Measurements from ENCODE around the gene CPNE6. TPM values are rescaled to one million over a fixed set of nuclear protein-coding genes. Genes with fewer than 3 reads are reported as not detected.
"Not testable (repeated sequence)": the region's sequence is repeated elsewhere in the genome, so short reads cannot be mapped to it uniquely, and the experiment has no call there.

The CPNE6 gene
- not detected for polyA plus RNA-seq (2013, experiment 1 of 2)
- not detected for polyA plus RNA-seq (2013, experiment 2 of 2)

DNA sequence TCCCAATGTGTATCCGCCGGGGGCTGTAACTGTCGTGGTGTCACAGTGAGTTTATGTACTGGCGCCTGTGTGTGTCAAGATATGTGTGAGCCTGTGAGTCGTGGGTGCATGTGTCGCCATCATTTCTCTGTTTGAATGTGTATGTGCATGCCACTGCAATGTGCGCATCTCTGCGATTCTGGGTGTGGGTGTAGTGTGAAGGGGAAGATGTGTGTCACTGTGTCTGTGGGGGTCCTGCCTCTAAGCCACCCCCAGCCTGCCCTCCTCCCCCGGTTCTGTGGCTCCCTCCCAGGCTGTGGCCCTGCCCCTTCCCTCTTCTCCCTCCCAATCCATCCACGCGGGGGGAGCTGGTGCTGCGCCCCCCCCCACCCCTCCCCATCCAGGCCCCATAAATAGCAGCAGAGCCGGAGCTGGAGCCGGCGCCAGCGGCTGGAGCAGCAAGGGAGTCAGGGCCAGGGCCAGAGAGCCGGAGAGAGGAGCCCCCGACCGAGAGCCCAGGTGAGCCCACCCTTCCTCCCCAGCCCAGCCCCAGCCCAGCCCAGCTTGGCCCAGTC is at the start of gene CPNE6:
Gene CPNE6, plus strand, starts transcription at position 419 of the 554 bp plus-strand sequence. CDS start 1,375 bp downstream, outside the sequence.
- Histone ChIP-seq H3K4me3 (ENCODE audit: low read length in 2 of 2) (no peak within 1 kb of the TSS), H2BK12ac (ENCODE audit: low read length) (no peak within 1 kb of the TSS), H3K79me1 (ENCODE audit: low read depth, low read length) (no peaks in the 10 kb centered on the region), H4K8ac (ENCODE audit: low read depth, low read length) (no peak within 1 kb of the TSS), H2BK5ac (ENCODE audit: low read length) (peak within 1 kb of the TSS; percentile 34), H3K9me3 (replicated peaks in 1 of 2; ENCODE audit: control insufficient read depth in 2 of 2, insufficient read depth in 1 of 2, low read depth in 1 of 2, low read length in 2 of 2) (no peaks in the 10 kb centered on the region), H3K14ac (ENCODE audit: low read length) (no peak within 1 kb of the TSS), H3K9ac (ENCODE audit: low read depth, low read length, poor library complexity) (peak within 1 kb of the TSS; percentile 9), H2BK120ac (ENCODE audit: low read depth, low read length) (no peak within 1 kb of the TSS), H3K27me3 (ENCODE audit: control insufficient read depth in 3 of 3, insufficient read depth in 3 of 3, low read depth in 1 of 3, low read length in 3 of 3) (peaks cover 0 to 36% (median 0%) of the 10 kb centered on the region in 3 experiments), H3K23ac (ENCODE audit: low read depth, low read length, poor library complexity) (no peak within 1 kb of the TSS), H4K91ac (ENCODE audit: low read depth, low read length, poor library complexity) (no peak within 1 kb of the TSS), H3K18ac (ENCODE audit: low read length) (no peak within 1 kb of the TSS), H3K4ac (ENCODE audit: low read length) (no peak within 1 kb of the TSS), H3K27ac (replicated peaks; ENCODE audit: low read length) (no peak within 1 kb of the TSS), H2AFZ (ENCODE audit: low read length) (no peak within 1 kb of the TSS), H3K4me2 (ENCODE audit: insufficient read depth, low read length, poor library complexity, severe bottlenecking) (no peak within 1 kb of the TSS), H2AK5ac (ENCODE audit: low read depth, low read length) (peak within 1 kb of the TSS; percentile 60), H3K36me3 (replicated peaks in 1 of 2; ENCODE audit: control insufficient read depth in 2 of 2, insufficient read depth in 2 of 2, low read length in 2 of 2) (no peaks in the 10 kb centered on the region), H3K4me1 (ENCODE audit: control insufficient read depth in 2 of 2, insufficient read depth in 1 of 2, low read depth in 1 of 2, low read length in 2 of 2) (peaks cover 0 to 2% of the 10 kb centered on the region in 2 donors), H2BK15ac (ENCODE audit: low read length) (peak within 1 kb of the TSS; percentile 10)
- WGBS, 2 donors (ENCODE audit: extremely low coverage in 2 of 2, insufficient read length in 2 of 2, insufficient replicate concordance in 1 of 2), result no CpG with 5 or more reads among the region's 19 CpGs
- DNase-seq (ENCODE audit: low spot score), result no peak

DNA sequence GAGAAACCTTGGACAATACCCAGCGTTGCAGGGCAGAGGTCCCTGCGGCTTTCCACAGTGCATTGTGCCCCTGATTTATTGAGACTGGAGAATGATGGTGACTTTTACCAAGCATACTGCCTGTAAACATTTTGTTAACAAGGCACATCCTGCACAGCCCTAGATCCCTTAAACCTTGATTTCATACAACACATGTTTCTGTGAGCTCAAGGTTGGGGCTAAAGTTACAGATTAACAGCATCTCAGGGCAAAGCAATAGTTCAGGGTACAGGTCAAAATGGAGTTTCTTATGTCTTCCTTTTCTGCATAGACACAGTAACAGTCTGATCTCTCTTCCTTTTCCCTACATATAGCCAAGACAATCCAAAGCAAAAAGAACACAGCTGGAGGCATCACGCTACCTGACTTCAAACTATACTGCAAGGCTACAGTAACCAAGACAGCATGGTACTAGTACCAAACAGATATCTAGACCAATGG is 46.4 kb upstream of the CPNE6 start:
- no CpG with 5 or more reads among the region's 3 CpGs for WGBS, 2 donors (ENCODE audit: extremely low coverage in 2 of 2, insufficient read length in 2 of 2, insufficient replicate concordance in 1 of 2)

DNA sequence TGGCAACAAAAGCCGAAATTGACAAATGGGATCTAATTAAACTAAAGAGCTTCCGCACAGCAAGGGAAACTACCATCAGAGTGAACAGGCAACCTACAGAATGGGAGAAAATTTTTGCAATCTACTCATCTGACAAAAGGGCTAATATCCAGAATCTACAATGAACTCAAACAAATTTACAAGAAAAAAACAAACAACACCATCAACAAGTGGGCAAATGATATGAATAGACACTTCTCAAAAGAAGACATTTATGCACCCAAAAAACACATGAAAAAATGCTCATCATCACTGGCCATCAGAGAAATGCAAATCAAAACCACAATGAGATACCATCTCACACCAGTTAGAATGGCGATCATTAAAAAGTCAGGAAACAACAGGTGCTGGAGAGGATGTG is 41.7 kb upstream of the CPNE6 start:
- not testable (repeated sequence) for H3K36me3 ChIP-seq (replicated peaks in 1 of 2; ENCODE audit: control insufficient read depth in 2 of 2, insufficient read depth in 2 of 2, low read length in 2 of 2); H4K8ac ChIP-seq (ENCODE audit: low read depth, low read length); H3K4ac ChIP-seq (ENCODE audit: low read length); H3K9ac ChIP-seq (ENCODE audit: low read depth, low read length, poor library complexity); H2BK15ac ChIP-seq (ENCODE audit: low read length); H3K27ac ChIP-seq (replicated peaks; ENCODE audit: low read length); H3K14ac ChIP-seq (ENCODE audit: low read length); H2AFZ ChIP-seq (ENCODE audit: low read length); H2BK5ac ChIP-seq (ENCODE audit: low read length); H3K4me1 ChIP-seq (ENCODE audit: control insufficient read depth in 2 of 2, insufficient read depth in 1 of 2, low read depth in 1 of 2, low read length in 2 of 2); H3K4me2 ChIP-seq (ENCODE audit: insufficient read depth, low read length, poor library complexity, severe bottlenecking); H3K27me3 ChIP-seq (ENCODE audit: control insufficient read depth in 3 of 3, insufficient read depth in 3 of 3, low read depth in 1 of 3, low read length in 3 of 3); DNase-seq (ENCODE audit: low spot score); H3K4me3 ChIP-seq (ENCODE audit: low read length in 2 of 2); H2BK120ac ChIP-seq (ENCODE audit: low read depth, low read length); H4K91ac ChIP-seq (ENCODE audit: low read depth, low read length, poor library complexity); H3K18ac ChIP-seq (ENCODE audit: low read length); H2AK5ac ChIP-seq (ENCODE audit: low read depth, low read length); H3K9me3 ChIP-seq (replicated peaks in 1 of 2; ENCODE audit: control insufficient read depth in 2 of 2, insufficient read depth in 1 of 2, low read depth in 1 of 2, low read length in 2 of 2); H3K23ac ChIP-seq (ENCODE audit: low read depth, low read length, poor library complexity); H3K79me1 ChIP-seq (ENCODE audit: low read depth, low read length); H2BK12ac ChIP-seq (ENCODE audit: low read length)
- whole genome bisulfite sequencing, 2 donors (ENCODE audit: extremely low coverage in 2 of 2, insufficient read length in 2 of 2, insufficient replicate concordance in 1 of 2), result no CpG with 5 or more reads among the region's 3 CpGs

More for the DNA sequence above, 46.4 kb upstream of the CPNE6 start:
- not testable (repeated sequence) for H4K91ac ChIP-seq (ENCODE audit: low read depth, low read length, poor library complexity); H2BK5ac ChIP-seq (ENCODE audit: low read length); H3K27me3 ChIP-seq (ENCODE audit: control insufficient read depth in 3 of 3, insufficient read depth in 3 of 3, low read depth in 1 of 3, low read length in 3 of 3); H3K36me3 ChIP-seq (replicated peaks in 1 of 2; ENCODE audit: control insufficient read depth in 2 of 2, insufficient read depth in 2 of 2, low read length in 2 of 2); H3K4me1 ChIP-seq (ENCODE audit: control insufficient read depth in 2 of 2, insufficient read depth in 1 of 2, low read depth in 1 of 2, low read length in 2 of 2); H3K18ac ChIP-seq (ENCODE audit: low read length); H2AFZ ChIP-seq (ENCODE audit: low read length); H3K14ac ChIP-seq (ENCODE audit: low read length); H3K79me1 ChIP-seq (ENCODE audit: low read depth, low read length); H3K9me3 ChIP-seq (replicated peaks in 1 of 2; ENCODE audit: control insufficient read depth in 2 of 2, insufficient read depth in 1 of 2, low read depth in 1 of 2, low read length in 2 of 2); H3K27ac ChIP-seq (replicated peaks; ENCODE audit: low read length); H2BK15ac ChIP-seq (ENCODE audit: low read length); H3K23ac ChIP-seq (ENCODE audit: low read depth, low read length, poor library complexity); H3K4me3 ChIP-seq (ENCODE audit: low read length in 2 of 2); H2BK120ac ChIP-seq (ENCODE audit: low read depth, low read length); H3K4ac ChIP-seq (ENCODE audit: low read length); H2BK12ac ChIP-seq (ENCODE audit: low read length); H3K4me2 ChIP-seq (ENCODE audit: insufficient read depth, low read length, poor library complexity, severe bottlenecking); H2AK5ac ChIP-seq (ENCODE audit: low read depth, low read length); H3K9ac ChIP-seq (ENCODE audit: low read depth, low read length, poor library complexity); DNase-seq (ENCODE audit: low spot score); H4K8ac ChIP-seq (ENCODE audit: low read depth, low read length)

DNA sequence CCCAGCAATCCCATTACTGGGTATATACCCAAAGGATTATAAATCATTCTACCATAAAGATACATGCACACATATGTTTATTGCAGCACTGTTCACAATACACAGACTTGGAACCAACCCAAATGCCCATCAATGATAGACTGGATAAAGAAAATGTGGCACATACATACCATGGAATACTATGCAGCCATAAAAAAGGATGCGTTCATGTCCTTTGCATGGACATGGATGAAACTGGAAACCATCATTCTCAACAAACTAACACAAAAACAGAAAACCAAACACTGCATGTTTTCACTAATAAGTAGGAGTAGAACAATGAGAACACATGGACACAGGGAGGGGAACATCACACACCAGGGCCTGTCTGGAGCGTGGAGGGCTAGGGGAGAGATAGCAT is 40.0 kb upstream of the CPNE6 start:
- not testable (repeated sequence) for H3K23ac ChIP-seq (ENCODE audit: low read depth, low read length, poor library complexity); H3K36me3 ChIP-seq (replicated peaks in 1 of 2; ENCODE audit: control insufficient read depth in 2 of 2, insufficient read depth in 2 of 2, low read length in 2 of 2); H3K4me1 ChIP-seq (ENCODE audit: control insufficient read depth in 2 of 2, insufficient read depth in 1 of 2, low read depth in 1 of 2, low read length in 2 of 2); H3K18ac ChIP-seq (ENCODE audit: low read length); H2BK5ac ChIP-seq (ENCODE audit: low read length); H3K4me3 ChIP-seq (ENCODE audit: low read length in 2 of 2); DNase-seq (ENCODE audit: low spot score); H3K9ac ChIP-seq (ENCODE audit: low read depth, low read length, poor library complexity); H3K27me3 ChIP-seq (ENCODE audit: control insufficient read depth in 3 of 3, insufficient read depth in 3 of 3, low read depth in 1 of 3, low read length in 3 of 3); H2AK5ac ChIP-seq (ENCODE audit: low read depth, low read length); H3K79me1 ChIP-seq (ENCODE audit: low read depth, low read length); H2BK12ac ChIP-seq (ENCODE audit: low read length); H4K91ac ChIP-seq (ENCODE audit: low read depth, low read length, poor library complexity); H3K14ac ChIP-seq (ENCODE audit: low read length); H2AFZ ChIP-seq (ENCODE audit: low read length); H3K4me2 ChIP-seq (ENCODE audit: insufficient read depth, low read length, poor library complexity, severe bottlenecking); H3K27ac ChIP-seq (replicated peaks; ENCODE audit: low read length); H3K9me3 ChIP-seq (replicated peaks in 1 of 2; ENCODE audit: control insufficient read depth in 2 of 2, insufficient read depth in 1 of 2, low read depth in 1 of 2, low read length in 2 of 2); H2BK120ac ChIP-seq (ENCODE audit: low read depth, low read length); H3K4ac ChIP-seq (ENCODE audit: low read length); H2BK15ac ChIP-seq (ENCODE audit: low read length); H4K8ac ChIP-seq (ENCODE audit: low read depth, low read length)
- no CpG with 5 or more reads among the region's 2 CpGs for WGBS, 2 donors (ENCODE audit: extremely low coverage in 2 of 2, insufficient read length in 2 of 2, insufficient replicate concordance in 1 of 2)
